Fibroblast of lung (primary cell): ENCODE measurements around the gene NINJ2. TPM values are rescaled to one million over a fixed set of nuclear protein-coding genes. Genes with fewer than 3 reads are reported as not detected.

ENCODE experiments used
- DNase-seq, 2 donors: peaks; one replicate each; pipeline versions ENCODE4 v3.0.0 to v3.0.0-alpha.2; 2010; ENCODE audit warnings: low read depth in 2 of 2
- H2AFZ ChIP-seq: 2 replicates; pipeline ENCODE4 v1.5.1; 2012; ENCODE audit warnings: low read length, control low read depth, inconsistent platforms
- H3K27ac ChIP-seq: 2 replicates; pipeline ENCODE4 v1.5.1; 2011; ENCODE audit warnings: low read length, control low read depth; ENCODE audit not compliant: insufficient read depth
- H3K27me3 ChIP-seq: 2 replicates; pipeline ENCODE4 v1.5.1; 2011; ENCODE audit warnings: mild to moderate bottlenecking, low read length; ENCODE audit not compliant: control insufficient read depth, insufficient read depth
- H3K36me3 ChIP-seq: 2 replicates; pipeline ENCODE4 v1.5.1; 2011; ENCODE audit warnings: low read length; ENCODE audit not compliant: control insufficient read depth, insufficient read depth
- H3K4me1 ChIP-seq: 2 replicates; pipeline ENCODE4 v1.5.1; 2011; ENCODE audit warnings: low read length; ENCODE audit not compliant: control insufficient read depth, insufficient read depth; ENCODE audit errors: extremely low read depth
- H3K4me2 ChIP-seq: 2 replicates; pipeline ENCODE4 v1.5.1; 2011; ENCODE audit warnings: low read length, control low read depth; ENCODE audit not compliant: insufficient read depth; ENCODE audit errors: extremely low read depth
- H3K4me3 ChIP-seq, 4 experiments: fragments of 200-600 bp in 1 of 4; sonication (generic) in 1 of 4; replicated peaks in 1 of 4; 2 replicates each; pipeline ENCODE4 v1.5.1; 2011 to 2016; ENCODE audit warnings: low read length in 4 of 4, low read depth in 3 of 4, mild to moderate bottlenecking in 3 of 4, control low read depth in 2 of 4, inconsistent platforms in 1 of 4, mixed read lengths in 1 of 4; ENCODE audit not compliant: insufficient read depth in 1 of 4; ENCODE audit errors: control extremely low read depth in 1 of 4
- H3K79me2 ChIP-seq: 2 replicates; pipeline ENCODE4 v1.5.1; 2012; ENCODE audit warnings: mild to moderate bottlenecking, low read length, inconsistent platforms; ENCODE audit not compliant: control insufficient read depth, insufficient read depth
- H3K9ac ChIP-seq: 2 replicates; pipeline ENCODE4 v1.5.1; 2011; ENCODE audit warnings: mild to moderate bottlenecking, low read length, control low read depth; ENCODE audit not compliant: insufficient read depth
- H3K9me3 ChIP-seq: 2 replicates; pipeline ENCODE4 v1.5.1; 2012; ENCODE audit warnings: low read depth, low read length; ENCODE audit not compliant: control insufficient read depth, insufficient read depth
- H4K20me1 ChIP-seq: 2 replicates; pipeline ENCODE4 v1.5.1; 2011; ENCODE audit warnings: low read length; ENCODE audit not compliant: control insufficient read depth, insufficient read depth; ENCODE audit errors: extremely low read depth
- CTCF ChIP-seq, 2 donors: IDR thresholded peaks in 1 of 2; conservative IDR thresholded peaks in 1 of 2; 1 replicate in 1 of 2; 2 replicates in 1 of 2; pipeline ENCODE4 v1.5.1; 2011 to 2012; ENCODE audit warnings: low read length in 2 of 2, control low read depth in 1 of 2, inconsistent platforms in 1 of 2, low read depth in 1 of 2, mild to moderate bottlenecking in 1 of 2
- EZH2 ChIP-seq: IDR thresholded peaks from 2 replicates; pipeline ENCODE4 v1.5.1; 2012; ENCODE audit warnings: low read length, control low read depth, mild to moderate bottlenecking; ENCODE audit errors: missing control alignments
- polyA plus RNA-seq, 2 donors: library from polyadenylated mRNA; depleted of rRNA in 1 of 2; stranded (reverse) in 1 of 2; unstranded in 1 of 2; fragments of >200 nt; gene quantifications; 2 replicates each; pipeline ENCODE4 v1.2.1, GENCODE V29; 2011 to 2012; ENCODE audit warnings: missing spikeins in 1 of 2
- total RNA-seq: library from RNA; depleted of rRNA; stranded (reverse); fragments of >200 nt; gene quantifications from 2 replicates; pipeline ENCODE4 v1.2.1, GENCODE V29; 2014

Gene NINJ2
- total and polyA plus RNA-seq, 2 donors (not counting 1 experiment from before 2014, with no cell fraction given): 0.35 to 0.66 TPM

- no peaks in the 10 kb centered on the region for H3K4me1 ChIP-seq
- H3K27me3 ChIP-seq: no peaks in the 10 kb centered on the region
- TF ChIP-seq EZH2 (no peak), CTCF (conservative IDR thresholded peaks at IDR 0.05 in 1 of 2, IDR thresholded peaks at IDR 0.05 in 1 of 2; ENCODE audit: low read depth in 1 of 2, low read length in 2 of 2) (no peak)
- no peaks in the 10 kb centered on the region for H4K20me1 ChIP-seq
- no peaks in the 10 kb centered on the region for H3K9me3 ChIP-seq
- no peak overlapping the region for H3K27ac ChIP-seq
- no peak overlapping the region for H3K9ac ChIP-seq
- H3K4me3 ChIP-seq: no peak overlapping the region
- H3K4me2 ChIP-seq: no peak overlapping the region
- no peaks in the 10 kb centered on the region for H3K79me2 ChIP-seq
- no peak overlapping the region for H2AFZ ChIP-seq
- no peak for DNase-seq
- H3K36me3 ChIP-seq: no peaks in the 10 kb centered on the region
Measured at GRCh38 chr12:615620-616019, 47.6 kb downstream of the NINJ2 start.

GRCh38 chr12:614411-614970 is 48.8 kb downstream of the NINJ2 start:
- H3K4me3 ChIP-seq: no peak overlapping the region
- no peak overlapping the region for H3K4me2 ChIP-seq
- no peak overlapping the region for H3K9ac ChIP-seq
- no peak for TF ChIP-seq EZH2
- no peak for TF ChIP-seq CTCF (conservative IDR thresholded peaks at IDR 0.05 in 1 of 2, IDR thresholded peaks at IDR 0.05 in 1 of 2; ENCODE audit: low read depth in 1 of 2, low read length in 2 of 2)
- H3K36me3 ChIP-seq: no peaks in the 10 kb centered on the region
- no peak overlapping the region for H3K27ac ChIP-seq
- no peaks in the 10 kb centered on the region for H3K79me2 ChIP-seq
- peak in 1 of 2 donors; percentile 12 for DNase-seq
- H4K20me1 ChIP-seq: no peaks in the 10 kb centered on the region
- H3K9me3 ChIP-seq: no peaks in the 10 kb centered on the region
- no peaks in the 10 kb centered on the region for H3K27me3 ChIP-seq
- no peak overlapping the region for H2AFZ ChIP-seq
- peaks cover 3% of the 10 kb centered on the region for H3K4me1 ChIP-seq

GRCh38 chr12:613996-614395 is 49.2 kb downstream of the NINJ2 start:
- Histone ChIP-seq H3K4me3 (no peak overlapping the region), H3K9me3 (no peaks in the 10 kb centered on the region), H3K27me3 (no peaks in the 10 kb centered on the region), H3K9ac (no peak overlapping the region), H3K79me2 (no peaks in the 10 kb centered on the region), H3K27ac (no peak overlapping the region), H4K20me1 (no peaks in the 10 kb centered on the region), H3K4me1 (peaks cover 3% of the 10 kb centered on the region), H2AFZ (no peak overlapping the region), H3K36me3 (no peaks in the 10 kb centered on the region), H3K4me2 (no peak overlapping the region)
- DNase-seq: peak in 1 of 2 donors; percentile 17
- TF ChIP-seq CTCF (conservative IDR thresholded peaks at IDR 0.05 in 1 of 2, IDR thresholded peaks at IDR 0.05 in 1 of 2; ENCODE audit: low read depth in 1 of 2, low read length in 2 of 2): no peak
- TF ChIP-seq EZH2: no peak
